RPMI7951 (cell line): ENCODE data around the gene AJUBA. TPM values are rescaled to one million over a fixed set of nuclear protein-coding genes. Genes with fewer than 3 reads are reported as not detected.
"Not testable (repeated sequence)": the region's sequence is repeated elsewhere in the genome, so short reads cannot be mapped to it uniquely, and the experiment has no call there.

Experiments used
- DNase-seq: peaks from one replicate; pipeline ENCODE4 v3.0.0-alpha.2; 2012; ENCODE audit warnings: low read depth
- total RNA-seq: library from RNA; depleted of rRNA; stranded (reverse); fragments of >200 nt; shearing (Covaris generic); gene quantifications from 2 replicates; pipeline ENCODE4 v1.2.3, GENCODE V29; 2014; rRNA removed

The AJUBA gene
- total RNA-seq, 1 experiment from 2014 or later = 35.3 TPM

GRCh38 chr14:22951795-22952194 is 30.6 kb downstream of the AJUBA start:
- not testable (repeated sequence) for DNase-seq

GRCh38 chr14:22945642-22946041 is 36.7 kb downstream of the AJUBA start:
- DNase-seq = no peak

- peak; percentile 43 for DNase-seq
These were observed 42.7 kb downstream of the AJUBA start for GRCh38 chr14:22939684-22940083.

- DNase-seq = no peak
These were observed 47.2 kb downstream of the AJUBA start for GRCh38 chr14:22935156-22935555.

- DNase-seq = no peak
These were observed 50.2 kb downstream of the AJUBA start for GRCh38 chr14:22932146-22932545.

- no peak for DNase-seq
These were observed 52.4 kb downstream of the AJUBA start for GRCh38 chr14:22929961-22930364.

GRCh38 chr14:22929104-22929960 is 53.0 kb downstream of the AJUBA start, which contains the start of gene PRMT5:
Gene PRMT5, minus strand, starts transcription at chr14:22929376. Its CDS starts 15 bp downstream, at chr14:22929361.
- DNase-seq = peak; percentile 99

- peak; percentile 4 for DNase-seq
These were observed 53.9 kb downstream of the AJUBA start for GRCh38 chr14:22928237-22929103.

- no peak for DNase-seq
These were observed 56.0 kb downstream of the AJUBA start for GRCh38 chr14:22926316-22926715.

GRCh38 chr14:22925513-22925912 is 56.8 kb downstream of the AJUBA start:
- no peak for DNase-seq

- DNase-seq = no peak
These were observed 58.6 kb downstream of the AJUBA start for GRCh38 chr14:22923746-22924145.

GRCh38 chr14:22922294-22922693 is 60.1 kb downstream of the AJUBA start:
- no peak for DNase-seq

Other genes with a start within 250 kb of the AJUBA start
- gene OXA1L, start 215.9 kb downstream of the AJUBA start, total RNA-seq = 82.8 and 106 TPM in 2 replicates
- gene SLC7A7, start 167.1 kb downstream of the AJUBA start, total RNA-seq = 2.2 and 2.5 TPM in 2 replicates
- gene MRPL52, start 152.7 kb downstream of the AJUBA start, total RNA-seq = 93.9 and 100 TPM in 2 replicates
- 613 and 718 TPM in 2 replicates for gene MMP14, start 146.0 kb downstream of the AJUBA start, total RNA-seq
- 41.9 and 44.9 TPM in 2 replicates for gene LRP10, start 110.8 kb downstream of the AJUBA start, total RNA-seq
- gene REM2, start 99.3 kb downstream of the AJUBA start, total RNA-seq = 0.12 and 0.59 TPM in 2 replicates
- 79.2 and 93.5 TPM in 2 replicates for gene RBM23, start 63.4 kb downstream of the AJUBA start, total RNA-seq
- 49.3 and 61.1 TPM in 2 replicates for gene PRMT5, start 53.2 kb downstream of the AJUBA start, total RNA-seq
- gene HAUS4, start 25.5 kb downstream of the AJUBA start, total RNA-seq = 35.3 and 59.3 TPM in 2 replicates
- gene C14orf93, start 27.6 kb upstream of the AJUBA start, total RNA-seq = 4.4 and 8.2 TPM in 2 replicates
- gene PSMB5, start 52.3 kb upstream of the AJUBA start, total RNA-seq = 309 and 373 TPM in 2 replicates
- gene PSMB11, start 59.7 kb upstream of the AJUBA start, total RNA-seq = 0.10 TPM in 1 of 2 replicates, not detected in the other
- 6.7 and 8.3 TPM in 2 replicates for gene CDH24, start 75.0 kb upstream of the AJUBA start, total RNA-seq
- 37.1 and 38.9 TPM in 2 replicates for gene ACIN1, start 112.6 kb upstream of the AJUBA start, total RNA-seq
- 62.0 and 65.7 TPM in 2 replicates for gene C14orf119, start 113.0 kb upstream of the AJUBA start, total RNA-seq
- not detected in 2 replicates for gene CIROP, start 122.4 kb upstream of the AJUBA start, total RNA-seq
- gene CEBPE, start 136.7 kb upstream of the AJUBA start, total RNA-seq = not detected in 2 replicates
- 1.6 and 2.8 TPM in 2 replicates for gene SLC7A8, start 201.1 kb upstream of the AJUBA start, total RNA-seq